K562 (cell line): ENCODE data around the gene GLP1R. TPM values are rescaled to one million over a fixed set of nuclear protein-coding genes. Genes with fewer than 3 reads are reported as not detected.
A peak's percentile ranks its signal among the peaks of the same experiment; 100 is the strongest.

Experiments used
- BRF1 ChIP-seq: IDR thresholded peaks from 3 replicates; pipeline ENCODE4 v1.6.1; 2011; ENCODE audit warnings: borderline replicate concordance, mild to moderate bottlenecking; ENCODE audit not compliant: insufficient read length; ENCODE audit errors: extremely low read depth
- DIDO1 ChIP-seq: fragments of 450-650 bp; IDR thresholded peaks from 2 replicates; pipeline ENCODE4 v1.6.1; 2016; ENCODE audit warnings: low read depth, missing biosample characterization, missing genetic modification characterization
- DNMT1 ChIP-seq: fragments of 450-650 bp; IDR thresholded peaks from 2 replicates; pipeline ENCODE4 v1.6.1; 2016; ENCODE audit warnings: antibody characterized with exemption, mild to moderate bottlenecking
- EP400 ChIP-seq: fragments of 450-650 bp; IDR thresholded peaks from 2 replicates; pipeline ENCODE4 v1.6.1; 2017; ENCODE audit warnings: antibody characterized with exemption, mild to moderate bottlenecking, moderate library complexity
- ETV1 ChIP-seq: fragments of 450-650 bp; conservative IDR thresholded peaks from 2 replicates; pipeline ENCODE4 v1.6.1; 2016; ENCODE audit warnings: missing genetic modification characterization, control low read depth, low read depth, missing compliant biosample characterization
- HNRNPL ChIP-seq: fragments of 200-400 bp; formaldehyde crosslinking; IDR thresholded peaks from 2 replicates; pipeline ENCODE4 v1.6.1; 2017; ENCODE audit warnings: low read depth, mild to moderate bottlenecking, low read length
- KLF1 ChIP-seq: fragments of 450-650 bp; IDR thresholded peaks from 2 replicates; pipeline ENCODE4 v1.6.1; 2016; ENCODE audit warnings: missing genetic modification characterization, missing compliant biosample characterization
- MYNN ChIP-seq, 2 experiments: sonication (generic); formaldehyde crosslinking in 1 of 2; IDR thresholded peaks; 2 replicates each; pipeline versions ENCODE4 v1.5.0 to v1.6.1; 2016 to 2020; ENCODE audit warnings: antibody characterized with exemption in 1 of 2, missing genetic modification reagents in 1 of 2
- NONO ChIP-seq, 2 experiments: fragments of 200-400 bp in 1 of 2; fragments of 450-650 bp in 1 of 2; formaldehyde crosslinking in 1 of 2; IDR thresholded peaks; 2 replicates each; pipeline ENCODE4 v1.6.1; 2017; ENCODE audit warnings: low read depth in 2 of 2, mild to moderate bottlenecking in 2 of 2, moderate library complexity in 2 of 2, low read length in 1 of 2
- SMAD1 ChIP-seq: fragments of 150-350 bp; IDR thresholded peaks from 2 replicates; pipeline ENCODE4 v1.6.1; 2014; ENCODE audit warnings: low read length, low read depth; ENCODE audit not compliant: partially characterized antibody
- SMC3 ChIP-seq: conservative IDR thresholded peaks from 2 replicates; pipeline ENCODE4 v1.6.1; 2011; ENCODE audit warnings: low read depth, low read length, improper control_type of control experiment; ENCODE audit not compliant: insufficient read depth
- TAF15 ChIP-seq: fragments of 200-400 bp; formaldehyde crosslinking; IDR thresholded peaks from 2 replicates; pipeline ENCODE4 v1.6.1; 2017; ENCODE audit warnings: mild to moderate bottlenecking, low read depth, low read length, moderate library complexity
- ZNF224 ChIP-seq: sonication (generic); formaldehyde crosslinking; IDR thresholded peaks from 2 replicates; pipeline ENCODE4 v1.8.0; 2022; ENCODE audit warnings: mild to moderate bottlenecking, missing genetic modification reagents
- ZNF764 ChIP-seq: fragments of 250-450 bp; sonication (Bioruptor Pico); IDR thresholded peaks from 2 replicates; pipeline ENCODE4 v1.4.0; 2020; ENCODE audit warnings: low read depth, mild to moderate bottlenecking, moderate library complexity
- polyA plus RNA-seq, 8 experiments: library from polyadenylated mRNA; depleted of rRNA in 4 of 8; stranded (reverse) in 5 of 8; unstranded in 3 of 8; fragments of >200 nt; fragmentation: Nextera tagmentation in 2 of 8; fragmentation: Illumina TruSeq in 1 of 8; extraction: Ambion mirVana in 2 of 8; extraction: Trizol in 1 of 8; gene quantifications; 2 replicates each; pipeline versions ENCODE4 v1.2.1 to v1.2.3, GENCODE V29; 2011 to 2014; ENCODE audit warnings: inconsistent platforms in 1 of 8, missing spikeins in 1 of 8
- total RNA-seq, 7 experiments: library from RNA; depleted of rRNA in 6 of 7; stranded (reverse); fragments of >200 nt in 6 of 7; fragmentation: Illumina TruSeq in 2 of 7; extraction: Trizol in 2 of 7; gene quantifications; 2 replicates each; pipeline versions ENCODE4 v1.2.1 to v1.2.3, GENCODE V29; 2011 to 2021; ENCODE audit warnings: low replicate concordance in 1 of 7
- TF ChIP-seq, protein P1 (sequence below): fragments of 450-650 bp; formaldehyde crosslinking; IDR thresholded peaks from 2 replicates; pipeline ENCODE4 v1.4.0; 2020; ENCODE audit warnings: mild to moderate bottlenecking, moderate library complexity
- TF ChIP-seq, protein P2 (sequence below): sonication (generic); formaldehyde crosslinking; IDR thresholded peaks from 2 replicates; pipeline ENCODE4 v1.8.0; 2022; ENCODE audit warnings: mild to moderate bottlenecking, missing genetic modification reagents
- TF ChIP-seq, protein P3 (sequence below), 2 experiments: fragments of 450-650 bp; conservative IDR thresholded peaks; 2 replicates each; pipeline ENCODE4 v1.6.1; 2017; ENCODE audit warnings: mild to moderate bottlenecking in 2 of 2, moderate library complexity in 2 of 2

The GLP1R gene
- total and polyA plus RNA-seq, 9 of the 15 experiments (the other 6 are each of a cell fraction or from before 2014, with no cell fraction given) = not detected

DNA sequence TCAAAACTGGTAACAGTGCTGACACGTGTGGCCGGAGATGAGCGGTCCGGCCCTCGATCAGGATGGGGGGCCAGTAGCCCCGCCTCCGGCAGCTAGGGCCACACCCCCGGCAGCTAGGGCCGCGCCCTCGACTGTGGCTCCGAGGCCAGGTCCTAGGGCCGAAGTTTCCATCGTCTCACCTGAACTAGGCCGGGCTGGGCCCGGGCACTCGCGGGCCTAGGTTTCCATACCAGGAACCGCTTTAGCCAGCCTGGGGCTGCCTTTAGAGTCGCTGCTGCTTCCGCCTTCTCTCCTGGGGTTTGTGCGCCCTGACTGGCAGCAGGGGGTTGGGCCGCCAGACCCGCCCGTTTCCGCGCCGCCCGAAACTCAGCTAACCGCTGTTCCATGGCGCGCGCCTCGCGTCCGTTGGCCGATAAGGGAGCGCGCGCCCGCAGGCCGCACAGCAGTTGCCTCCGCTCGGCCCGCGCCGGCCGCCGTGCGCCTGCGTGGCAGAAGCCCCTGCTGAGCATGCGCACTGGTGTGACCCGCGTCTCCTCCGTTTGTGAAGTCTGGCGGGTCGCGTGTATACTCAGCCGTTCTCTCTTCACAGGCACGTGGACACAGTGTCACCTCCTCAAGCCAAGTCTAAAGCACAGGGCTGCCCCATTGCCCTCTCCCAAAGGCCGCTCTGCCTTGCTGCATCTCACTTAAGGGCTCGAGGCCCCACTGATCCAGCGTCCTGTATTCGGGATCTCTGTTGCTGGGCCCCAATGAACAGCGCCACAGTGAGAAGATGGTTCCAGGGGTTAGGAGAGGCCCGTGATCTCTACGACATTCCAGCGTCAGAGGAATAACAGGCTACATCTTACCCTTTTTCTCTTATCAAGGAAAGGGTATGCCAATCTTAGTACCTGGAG is 66.4 kb downstream of the GLP1R start, which contains the start of gene SAYSD1 (continued):
- TF ChIP-seq SMAD1 (peak; percentile 50), DNMT1 (no peak), ZNF224 (peak; percentile 61; the same call in 1 of the 2 replicates), NONO (IDR thresholded peaks at IDR 0.05; ENCODE audit: low read depth in 2 of 2, low read length in 1 of 2) (peak; percentile 69 to 76; a peak in 3 of 4 replicates), KLF1 (no peak; the same call in none of the 2 replicates), EP400 (peak; percentile 95), MYNN (IDR thresholded peaks at IDR 0.05) (0 out of 2 replicates have a peak, but pooled peaks have one; percentile 26), MYNN (CRISPR knock-in tag; IDR thresholded peaks at IDR 0.05) (no peak), DIDO1 (tag) (peak; percentile 47; the same call in 1 of the 2 replicates), BRF1 (no peak), TAF15 (no peak), ZNF764 (peak; percentile 48; the same call in 1 of the 2 replicates), SMC3 (no peak), ETV1 (tag) (peak; percentile 65), HNRNPL (0 out of 2 replicates have a peak, but pooled peaks have one; percentile 34)
- TF ChIP-seq, protein P1, sequence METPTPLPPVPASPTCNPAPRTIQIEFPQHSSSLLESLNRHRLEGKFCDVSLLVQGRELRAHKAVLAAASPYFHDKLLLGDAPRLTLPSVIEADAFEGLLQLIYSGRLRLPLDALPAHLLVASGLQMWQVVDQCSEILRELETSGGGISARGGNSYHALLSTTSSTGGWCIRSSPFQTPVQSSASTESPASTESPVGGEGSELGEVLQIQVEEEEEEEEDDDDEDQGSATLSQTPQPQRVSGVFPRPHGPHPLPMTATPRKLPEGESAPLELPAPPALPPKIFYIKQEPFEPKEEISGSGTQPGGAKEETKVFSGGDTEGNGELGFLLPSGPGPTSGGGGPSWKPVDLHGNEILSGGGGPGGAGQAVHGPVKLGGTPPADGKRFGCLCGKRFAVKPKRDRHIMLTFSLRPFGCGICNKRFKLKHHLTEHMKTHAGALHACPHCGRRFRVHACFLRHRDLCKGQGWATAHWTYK (CRISPR knock-in tag) = peak; percentile 86
- TF ChIP-seq, protein P2, sequence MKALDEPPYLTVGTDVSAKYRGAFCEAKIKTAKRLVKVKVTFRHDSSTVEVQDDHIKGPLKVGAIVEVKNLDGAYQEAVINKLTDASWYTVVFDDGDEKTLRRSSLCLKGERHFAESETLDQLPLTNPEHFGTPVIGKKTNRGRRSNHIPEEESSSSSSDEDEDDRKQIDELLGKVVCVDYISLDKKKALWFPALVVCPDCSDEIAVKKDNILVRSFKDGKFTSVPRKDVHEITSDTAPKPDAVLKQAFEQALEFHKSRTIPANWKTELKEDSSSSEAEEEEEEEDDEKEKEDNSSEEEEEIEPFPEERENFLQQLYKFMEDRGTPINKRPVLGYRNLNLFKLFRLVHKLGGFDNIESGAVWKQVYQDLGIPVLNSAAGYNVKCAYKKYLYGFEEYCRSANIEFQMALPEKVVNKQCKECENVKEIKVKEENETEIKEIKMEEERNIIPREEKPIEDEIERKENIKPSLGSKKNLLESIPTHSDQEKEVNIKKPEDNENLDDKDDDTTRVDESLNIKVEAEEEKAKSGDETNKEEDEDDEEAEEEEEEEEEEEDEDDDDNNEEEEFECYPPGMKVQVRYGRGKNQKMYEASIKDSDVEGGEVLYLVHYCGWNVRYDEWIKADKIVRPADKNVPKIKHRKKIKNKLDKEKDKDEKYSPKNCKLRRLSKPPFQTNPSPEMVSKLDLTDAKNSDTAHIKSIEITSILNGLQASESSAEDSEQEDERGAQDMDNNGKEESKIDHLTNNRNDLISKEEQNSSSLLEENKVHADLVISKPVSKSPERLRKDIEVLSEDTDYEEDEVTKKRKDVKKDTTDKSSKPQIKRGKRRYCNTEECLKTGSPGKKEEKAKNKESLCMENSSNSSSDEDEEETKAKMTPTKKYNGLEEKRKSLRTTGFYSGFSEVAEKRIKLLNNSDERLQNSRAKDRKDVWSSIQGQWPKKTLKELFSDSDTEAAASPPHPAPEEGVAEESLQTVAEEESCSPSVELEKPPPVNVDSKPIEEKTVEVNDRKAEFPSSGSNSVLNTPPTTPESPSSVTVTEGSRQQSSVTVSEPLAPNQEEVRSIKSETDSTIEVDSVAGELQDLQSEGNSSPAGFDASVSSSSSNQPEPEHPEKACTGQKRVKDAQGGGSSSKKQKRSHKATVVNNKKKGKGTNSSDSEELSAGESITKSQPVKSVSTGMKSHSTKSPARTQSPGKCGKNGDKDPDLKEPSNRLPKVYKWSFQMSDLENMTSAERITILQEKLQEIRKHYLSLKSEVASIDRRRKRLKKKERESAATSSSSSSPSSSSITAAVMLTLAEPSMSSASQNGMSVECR (CRISPR knock-in tag) = peak; percentile 23; the same call in 1 of the 2 replicates
- TF ChIP-seq, protein P3, sequence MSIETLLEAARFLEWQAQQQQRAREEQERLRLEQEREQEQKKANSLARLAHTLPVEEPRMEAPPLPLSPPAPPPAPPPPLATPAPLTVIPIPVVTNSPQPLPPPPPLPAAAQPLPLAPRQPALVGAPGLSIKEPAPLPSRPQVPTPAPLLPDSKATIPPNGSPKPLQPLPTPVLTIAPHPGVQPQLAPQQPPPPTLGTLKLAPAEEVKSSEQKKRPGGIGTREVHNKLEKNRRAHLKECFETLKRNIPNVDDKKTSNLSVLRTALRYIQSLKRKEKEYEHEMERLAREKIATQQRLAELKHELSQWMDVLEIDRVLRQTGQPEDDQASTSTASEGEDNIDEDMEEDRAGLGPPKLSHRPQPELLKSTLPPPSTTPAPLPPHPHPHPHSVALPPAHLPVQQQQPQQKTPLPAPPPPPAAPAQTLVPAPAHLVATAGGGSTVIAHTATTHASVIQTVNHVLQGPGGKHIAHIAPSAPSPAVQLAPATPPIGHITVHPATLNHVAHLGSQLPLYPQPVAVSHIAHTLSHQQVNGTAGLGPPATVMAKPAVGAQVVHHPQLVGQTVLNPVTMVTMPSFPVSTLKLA (conservative IDR thresholded peaks at IDR 0.05) = peak; percentile 79 to 92
